H1 (cell line): ENCODE results near the gene TCN2. TPM values are rescaled to one million over a fixed set of nuclear protein-coding genes. Genes with fewer than 3 reads are reported as not detected.

Experiments used
- CTCF ChIA-PET: fragments of 300-600 bp; sonication (Branson Sonifier 250); formaldehyde crosslinking; loops from one replicate; lab custom pipeline; 2021; ENCODE audit not compliant: partially characterized antibody; lab: Charles Lee
- POLR2A ChIA-PET: fragments of 300-600 bp; sonication (Branson Sonifier 250); formaldehyde crosslinking; loops from one replicate; lab custom pipeline; 2021; ENCODE audit warnings: inconsistent platforms; ENCODE audit not compliant: partially characterized antibody; lab: Charles Lee
- DNase-seq, 2 experiments: peaks; one replicate each; pipeline versions ENCODE4 v3.0.0 to v3.0.0-alpha.2; 2010 to 2022; ENCODE audit warnings: low spot score in 2 of 2, low read depth in 1 of 2, mixed read lengths in 1 of 2
- FAIRE-seq: peaks from 2 replicates; lab custom pipeline; 2011; peaks lifted over from hg19 to GRCh38; lab: Jason Lieb, UNC
- H2AFZ ChIP-seq: 2 replicates; pipeline ENCODE4 v1.8.1; 2012; ENCODE audit warnings: low read length, inconsistent platforms
- H2AK5ac ChIP-seq: 2 replicates; pipeline ENCODE4 v1.6.1; 2013; ENCODE audit warnings: low read depth, low read length
- H2BK120ac ChIP-seq: replicated peaks from 2 replicates; pipeline ENCODE3; 2013; ENCODE audit warnings: low read depth, low read length, inconsistent platforms
- H2BK12ac ChIP-seq: 2 replicates; pipeline ENCODE4 v1.6.1; 2013; ENCODE audit warnings: low read depth, low read length
- H2BK15ac ChIP-seq: 2 replicates; pipeline ENCODE4 v1.6.1; 2013; ENCODE audit warnings: low read length
- H2BK20ac ChIP-seq: 2 replicates; pipeline ENCODE4 v1.6.1; 2013; ENCODE audit warnings: low read length
- H2BK5ac ChIP-seq: 2 replicates; pipeline ENCODE4 v1.6.1; 2013; ENCODE audit warnings: low read depth, low read length
- H3K14ac ChIP-seq: 2 replicates; pipeline ENCODE4 v1.6.1; 2013; ENCODE audit warnings: inconsistent platforms; ENCODE audit not compliant: insufficient read length
- H3K18ac ChIP-seq: 2 replicates; pipeline ENCODE4 v1.6.1; 2013; ENCODE audit warnings: low read length; ENCODE audit errors: extremely low read depth
- H3K23ac ChIP-seq: 2 replicates; pipeline ENCODE4 v1.6.1; 2013; ENCODE audit warnings: inconsistent platforms; ENCODE audit not compliant: insufficient read length
- H3K23me2 ChIP-seq: 2 replicates; pipeline ENCODE4 v1.6.1; 2013; ENCODE audit warnings: low read depth, low read length
- H3K27ac ChIP-seq: 2 replicates; pipeline ENCODE4 v1.6.1; 2011; ENCODE audit warnings: low read depth, low read length, inconsistent platforms
- H3K27me3 ChIP-seq, 4 experiments: replicated peaks in 1 of 4; 1 replicate in 1 of 4; 2 replicates in 3 of 4; pipeline versions ENCODE4 v1.6.1 to v1.8.1; 2011 to 2013; ENCODE audit warnings: low read length in 3 of 4, mild to moderate bottlenecking in 3 of 4, inconsistent platforms in 2 of 4, mixed read lengths in 2 of 4, moderate library complexity in 1 of 4; ENCODE audit not compliant: control insufficient read depth in 3 of 4, insufficient read depth in 3 of 4; ENCODE audit errors: extremely low read depth in 1 of 4
- H3K36me3 ChIP-seq, 4 experiments: 2 replicates each; pipeline versions ENCODE4 v1.6.1 to v1.8.1; 2011 to 2013; ENCODE audit warnings: mild to moderate bottlenecking in 4 of 4, low read length in 3 of 4, moderate library complexity in 2 of 4, control low read depth in 1 of 4, inconsistent platforms in 1 of 4; ENCODE audit not compliant: insufficient read depth in 4 of 4, control insufficient read depth in 2 of 4
- H3K4ac ChIP-seq: replicated peaks from 2 replicates; pipeline ENCODE3; 2013; ENCODE audit warnings: low read length, low read depth, mixed read lengths, inconsistent platforms; ENCODE audit not compliant: insufficient read length
- H3K4me1 ChIP-seq, 4 experiments: replicated peaks in 1 of 4; 1 replicate in 1 of 4; 2 replicates in 3 of 4; pipeline versions ENCODE4 v1.6.1 to v1.8.1; 2011 to 2013; ENCODE audit warnings: low read length in 3 of 4, inconsistent platforms in 2 of 4, mixed read lengths in 1 of 4; ENCODE audit not compliant: insufficient read depth in 4 of 4, control insufficient read depth in 3 of 4
- H3K4me2 ChIP-seq, 2 experiments: 2 replicates each; pipeline versions ENCODE4 v1.6.1 to v1.8.1; 2011 to 2013; ENCODE audit warnings: low read depth in 2 of 2, low read length in 2 of 2, control low read depth in 1 of 2, inconsistent platforms in 1 of 2, mild to moderate bottlenecking in 1 of 2; ENCODE audit not compliant: insufficient read depth in 1 of 2
- H3K4me3 ChIP-seq, 4 experiments: fragments of 200-600, 300-600 bp in 1 of 4; sonication (generic), shearing (Covaris generic), sonication (Bioruptor Twin) in 1 of 4; 2 replicates each; pipeline versions ENCODE4 v1.5.1 to v1.8.1; 2011 to 2016; ENCODE audit warnings: low read length in 4 of 4, low read depth in 3 of 4, control low read depth in 2 of 4, inconsistent platforms in 2 of 4, mild to moderate bottlenecking in 2 of 4, mixed read lengths in 1 of 4, moderate library complexity in 1 of 4; ENCODE audit not compliant: insufficient read depth in 2 of 4; ENCODE audit errors: extremely low read depth in 1 of 4
- H3K56ac ChIP-seq: replicated peaks from 2 replicates; pipeline ENCODE3; 2013; ENCODE audit warnings: low read depth, mild to moderate bottlenecking, mixed read lengths, low read length, inconsistent platforms; ENCODE audit not compliant: insufficient read length
- H3K79me1 ChIP-seq: 2 replicates; pipeline ENCODE4 v1.6.1; 2013; ENCODE audit warnings: low read depth, low read length, control low read depth
- H3K79me2 ChIP-seq, 2 experiments: 2 replicates each; pipeline versions ENCODE4 v1.6.1 to v1.8.1; 2012 to 2013; ENCODE audit warnings: low read length in 2 of 2, mild to moderate bottlenecking in 2 of 2, inconsistent platforms in 1 of 2; ENCODE audit not compliant: insufficient read depth in 2 of 2, control insufficient read depth in 1 of 2
- H3K9ac ChIP-seq, 4 experiments: replicated peaks in 1 of 4; 1 replicate in 1 of 4; 2 replicates in 3 of 4; pipeline versions ENCODE4 v1.6.1 to v1.8.1; 2011 to 2013; ENCODE audit warnings: low read depth in 3 of 4, low read length in 3 of 4, control low read depth in 2 of 4, mild to moderate bottlenecking in 2 of 4, moderate library complexity in 2 of 4, inconsistent platforms in 1 of 4; ENCODE audit errors: extremely low read depth in 1 of 4
- H3K9me3 ChIP-seq, 2 experiments: 2 replicates each; pipeline versions ENCODE4 v1.6.1 to v1.8.1; 2012 to 2013; ENCODE audit warnings: mild to moderate bottlenecking in 2 of 2, moderate library complexity in 2 of 2, control low read depth in 1 of 2, inconsistent platforms in 1 of 2, low read depth in 1 of 2, low read length in 1 of 2, mixed read lengths in 1 of 2; ENCODE audit not compliant: insufficient read depth in 2 of 2
- H4K20me1 ChIP-seq, 2 experiments: replicated peaks in 1 of 2; 2 replicates each; pipeline versions ENCODE3 to v1.8.1; 2011 to 2013; ENCODE audit warnings: inconsistent platforms in 2 of 2, low read length in 2 of 2, mild to moderate bottlenecking in 1 of 2; ENCODE audit not compliant: insufficient read depth in 2 of 2, control insufficient read depth in 1 of 2
- H4K5ac ChIP-seq: 2 replicates; pipeline ENCODE4 v1.6.1; 2013; ENCODE audit warnings: low read length, low read depth, mixed read lengths, inconsistent platforms; ENCODE audit not compliant: insufficient read length
- H4K8ac ChIP-seq: 2 replicates; pipeline ENCODE4 v1.8.0; 2013; ENCODE audit warnings: mild to moderate bottlenecking, moderate library complexity, low read length, inconsistent platforms; ENCODE audit not compliant: insufficient read depth; ENCODE audit errors: extremely low read depth
- H4K91ac ChIP-seq: replicated peaks from 2 replicates; pipeline ENCODE3; 2013; ENCODE audit warnings: low read length, mixed read lengths, inconsistent platforms; ENCODE audit not compliant: insufficient read length
- CREB1 ChIP-seq: IDR thresholded peaks from 2 replicates; pipeline ENCODE4 v1.6.1; 2012; ENCODE audit warnings: inconsistent platforms
- CTBP2 ChIP-seq: IDR thresholded peaks from 2 replicates; pipeline ENCODE4 v1.7.0; 2011; ENCODE audit warnings: borderline replicate concordance, mild to moderate bottlenecking, moderate library complexity, mixed read lengths, low read length; ENCODE audit not compliant: insufficient read depth, insufficient read length
- EP300 ChIP-seq, 2 experiments: IDR thresholded peaks; 1 replicate in 1 of 2; 2 replicates in 1 of 2; pipeline ENCODE4 v1.6.1; 2011 to 2012; ENCODE audit warnings: low read depth in 2 of 2, low read length in 2 of 2, mild to moderate bottlenecking in 2 of 2, borderline replicate concordance in 1 of 2, inconsistent platforms in 1 of 2, moderate library complexity in 1 of 2
- KDM4A ChIP-seq: IDR thresholded peaks from one replicate; pipeline ENCODE4 v1.7.1; 2012; ENCODE audit warnings: low read depth, mild to moderate bottlenecking, moderate library complexity, low read length, inconsistent platforms; ENCODE audit not compliant: severe bottlenecking
- MAX ChIP-seq: IDR thresholded peaks from 2 replicates; pipeline ENCODE4 v1.6.1; 2012; ENCODE audit warnings: inconsistent platforms
- NANOG ChIP-seq: IDR thresholded peaks from 2 replicates; pipeline ENCODE4 v1.6.1; 2011; ENCODE audit warnings: low read length, low read depth, mild to moderate bottlenecking, inconsistent platforms; ENCODE audit not compliant: insufficient read depth, poor library complexity, severe bottlenecking
- POLR2AphosphoS5 ChIP-seq: IDR thresholded peaks from 2 replicates; pipeline ENCODE4 v1.6.1; 2011; ENCODE audit warnings: low read depth, low read length
- POU5F1 ChIP-seq: IDR thresholded peaks from 2 replicates; pipeline ENCODE4 v1.6.1; 2011; ENCODE audit warnings: low read depth, mild to moderate bottlenecking, low read length, moderate library complexity
- SIRT6 ChIP-seq: IDR thresholded peaks from one replicate; pipeline ENCODE4 v1.7.1; 2012; ENCODE audit warnings: low read length, inconsistent platforms
- TEAD4 ChIP-seq: IDR thresholded peaks from 2 replicates; pipeline ENCODE4 v1.6.1; 2012; ENCODE audit warnings: low read depth, low read length, inconsistent platforms, mixed read lengths
- ZNF274 ChIP-seq: IDR thresholded peaks from 2 replicates; pipeline ENCODE4 v1.7.0; 2012; ENCODE audit warnings: low read length, borderline replicate concordance; ENCODE audit errors: extremely low read depth
- WGBS, 2 experiments: shearing (Covaris generic) in 1 of 2; methylation state at CpG; one replicate each; pipeline versions ENCODE4 v1.1.6 to v1.1.7; 2013 to 2015; ENCODE audit warnings: low lambda C conversion rate in 2 of 2, mixed read lengths in 2 of 2, inconsistent platforms in 1 of 2, low coverage in 1 of 2, missing lambda C conversion rate in 1 of 2; ENCODE audit not compliant: insufficient replicate concordance in 2 of 2, insufficient coverage in 1 of 2, insufficient read length in 1 of 2; ENCODE audit errors: extremely low coverage in 1 of 2, missing lambda C conversion rate in 1 of 2; 5-methylcytosine and 5-hydroxymethylcytosine counted together
- polyA plus RNA-seq, 7 experiments: library from polyadenylated mRNA; depleted of rRNA in 3 of 7; stranded (reverse) in 5 of 7; unstranded in 2 of 7; fragments of >200 nt in 5 of 7; fragments of 200-250 nt in 2 of 7; gene quantifications; 1 replicate in 5 of 7; 2 replicates in 1 of 7; 4 replicates in 1 of 7; pipeline versions ENCODE4 v1.2.1 to v1.2.3, GENCODE V29; 2011 to 2013; ENCODE audit warnings: missing spikeins in 2 of 7, mixed read lengths in 2 of 7
- total RNA-seq: library from RNA; stranded (reverse); fragmentation: NEBNext Ultra II Directional; extraction: Animal tissue kit (Norgen Biotek cat#: 25700); gene quantifications from 2 replicates; pipeline ENCODE4 v1.2.1, GENCODE V29; 2021
- TF ChIP-seq, protein P1 (sequence below): IDR thresholded peaks from 2 replicates; pipeline ENCODE4 v1.6.1; 2011; ENCODE audit warnings: low read depth, mild to moderate bottlenecking, low read length; ENCODE audit not compliant: insufficient read depth

Gene TCN2
- total and polyA plus RNA-seq, 2 of the 8 experiments (the other 6 are each of a cell fraction or from before 2014, with no cell fraction given): 30.0 to 87.8 TPM

DNA sequence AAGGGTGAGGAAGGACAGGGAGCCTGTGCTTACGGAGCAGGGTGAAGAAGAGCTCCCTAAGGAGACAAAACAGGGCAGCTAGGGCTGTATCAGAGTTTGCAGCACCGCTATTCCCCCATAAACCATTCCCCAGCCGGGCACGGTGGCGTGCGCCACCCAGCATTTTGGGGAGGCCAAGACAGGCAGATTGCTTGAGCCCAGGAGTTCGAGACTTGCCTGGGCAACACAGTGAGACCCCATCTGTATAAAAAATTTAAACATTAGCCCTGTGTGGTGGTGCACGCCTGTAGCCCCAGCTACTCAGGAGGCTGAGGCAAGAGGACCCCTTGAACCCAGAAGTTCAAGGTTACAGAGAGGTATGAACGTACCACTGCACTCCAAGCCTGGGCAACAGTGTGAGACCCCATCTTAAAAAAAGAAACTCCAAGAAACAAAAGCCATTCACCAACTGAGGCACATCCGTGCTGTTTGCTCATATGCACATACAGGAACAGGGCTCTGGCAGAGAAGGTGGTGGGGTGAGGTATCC lies 37.2 kb upstream of the TCN2 start:
- POLR2A ChIA-PET: interaction anchor here (1.9 kb wide), 1 partner anchor 14 kb away, joined by 6 read pairs; no protein-coding TSS in a partner anchor
- no peaks in the 10 kb centered on the region for H3K9me3 ChIP-seq
- H4K91ac ChIP-seq: no peak overlapping the region
- H2BK12ac ChIP-seq: no peak overlapping the region
- H4K5ac ChIP-seq: no peak overlapping the region
- no peak overlapping the region for H2BK120ac ChIP-seq
- no peak overlapping the region for H2BK5ac ChIP-seq
- CTCF ChIA-PET: interaction anchor here (0.9 to 1.8 kb wide), 4 partner anchors 22 to 120 kb away, joined by 4 to 5 read pairs (median 4); partner anchors contain the start of gene PES1
- H3K4me3 ChIP-seq: no peak overlapping the region
- no peak overlapping the region for H3K14ac ChIP-seq
- no peaks in the 10 kb centered on the region for H4K20me1 ChIP-seq
- no peak overlapping the region for H4K8ac ChIP-seq
- DNase-seq: no peak
- no peak overlapping the region for H3K27ac ChIP-seq
- peaks cover 0 to 16% (median 7%) of the 10 kb centered on the region in 4 experiments; a peak in 6 of 7 replicates for H3K4me1 ChIP-seq
- H3K27me3 ChIP-seq: no peaks in the 10 kb centered on the region
- no peak overlapping the region for H2AK5ac ChIP-seq
- H3K23me2 ChIP-seq: peaks cover 6% of the 10 kb centered on the region; the same call in 1 of the 2 replicates
- no peaks in the 10 kb centered on the region; the same call in none of the 2 replicates for H3K79me1 ChIP-seq
- no peak overlapping the region for H3K9ac ChIP-seq
- H2BK20ac ChIP-seq: no peak overlapping the region
- 94% methylated on average over 10 of the region's 10 CpGs; no CpG with 5 or more reads in 1 of the 2 experiments for WGBS, 2 experiments
- no peak for FAIRE-seq
- no peak overlapping the region for H3K56ac ChIP-seq
- H2AFZ ChIP-seq: no peak overlapping the region
- no peak overlapping the region for H3K23ac ChIP-seq
- H3K18ac ChIP-seq: no peak overlapping the region
- no peak overlapping the region for H2BK15ac ChIP-seq
- TF ChIP-seq CREB1 (no peak), POU5F1 (no peak), MAX (no peak), SIRT6 (no peak), KDM4A (no peak), CTBP2 (no peak), EP300 (IDR thresholded peaks at IDR 0.05; ENCODE audit: borderline replicate concordance in 1 of 2, low read depth in 2 of 2, low read length in 2 of 2) (no peak), POLR2AphosphoS5 (no peak), NANOG (no peak), ZNF274 (no peak), TEAD4 (no peak)
- TF ChIP-seq, protein P1, sequence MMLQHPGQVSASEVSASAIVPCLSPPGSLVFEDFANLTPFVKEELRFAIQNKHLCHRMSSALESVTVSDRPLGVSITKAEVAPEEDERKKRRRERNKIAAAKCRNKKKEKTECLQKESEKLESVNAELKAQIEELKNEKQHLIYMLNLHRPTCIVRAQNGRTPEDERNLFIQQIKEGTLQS: no peak
- no peak overlapping the region for H3K4me2 ChIP-seq
- H3K4ac ChIP-seq: no peak overlapping the region
- H3K36me3 ChIP-seq: no peaks in the 10 kb centered on the region
- H3K79me2 ChIP-seq: no peaks in the 10 kb centered on the region
